HepG2 (cell line): ENCODE results near the gene CNP. TPM values are rescaled to one million over a fixed set of nuclear protein-coding genes. Genes with fewer than 3 reads are reported as not detected.

Experiments used
- ATF7-NPFF ChIP-seq: sonication (generic); formaldehyde crosslinking; IDR thresholded peaks from 2 replicates; pipeline ENCODE4 v1.8.1; 2023; ENCODE audit warnings: mild to moderate bottlenecking, low read depth, missing genetic modification reagents, moderate library complexity
- BATF2 ChIP-seq: sonication (generic); formaldehyde crosslinking; IDR thresholded peaks from 2 replicates; pipeline ENCODE4 v1.8.0; 2022; ENCODE audit warnings: mild to moderate bottlenecking, missing genetic modification reagents, moderate library complexity
- HIVEP1 ChIP-seq: sonication (generic); formaldehyde crosslinking; IDR thresholded peaks from 2 replicates; pipeline ENCODE4 v1.4.0; 2020; ENCODE audit warnings: mild to moderate bottlenecking, missing genetic modification reagents
- HMGXB4 ChIP-seq, 2 experiments: sonication (generic) in 1 of 2; formaldehyde crosslinking in 1 of 2; IDR thresholded peaks; 2 replicates each; pipeline versions ENCODE4 v1.4.0 to v1.6.1; 2018 to 2020; ENCODE audit warnings: missing genetic modification reagents in 2 of 2, borderline replicate concordance in 1 of 2, low read depth in 1 of 2, mild to moderate bottlenecking in 1 of 2, missing biosample characterization in 1 of 2
- KDM1A ChIP-seq: IDR thresholded peaks from 2 replicates; pipeline ENCODE4 v1.6.1; 2016; ENCODE audit warnings: missing compliant biosample characterization
- NCOA2 ChIP-seq: sonication (generic); formaldehyde crosslinking; IDR thresholded peaks from 2 replicates; pipeline ENCODE4 v1.8.0; 2022; ENCODE audit warnings: inconsistent platforms
- NFIC ChIP-seq: IDR thresholded peaks from 2 replicates; pipeline ENCODE4 v1.6.1; 2012; ENCODE audit warnings: mild to moderate bottlenecking, low read length, inconsistent platforms
- NFRKB ChIP-seq: fragments of 450-650 bp; IDR thresholded peaks from 2 replicates; pipeline ENCODE4 v1.6.1; 2017
- PRMT3 ChIP-seq: sonication (generic); formaldehyde crosslinking; IDR thresholded peaks from 2 replicates; pipeline ENCODE4 v1.8.1; 2022; ENCODE audit warnings: low read depth, mild to moderate bottlenecking, moderate library complexity, missing genetic modification reagents, borderline replicate concordance
- RBFOX2 ChIP-seq: fragments of 200-400 bp; formaldehyde crosslinking; IDR thresholded peaks from 2 replicates; pipeline ENCODE4 v1.6.1; 2017; ENCODE audit warnings: low read depth, mild to moderate bottlenecking, low read length
- ZFAT ChIP-seq: sonication (generic); formaldehyde crosslinking; conservative IDR thresholded peaks from 2 replicates; pipeline ENCODE4 v1.8.1; 2023; ENCODE audit warnings: missing genetic modification reagents, inconsistent platforms
- ZNF326 ChIP-seq: sonication (generic); formaldehyde crosslinking; IDR thresholded peaks from 2 replicates; pipeline ENCODE4 v1.4.0; 2020; ENCODE audit warnings: missing genetic modification reagents, borderline replicate concordance
- ZNF570 ChIP-seq: sonication (generic); formaldehyde crosslinking; IDR thresholded peaks from 2 replicates; pipeline ENCODE4 v1.4.0; 2020; ENCODE audit warnings: mild to moderate bottlenecking, missing genetic modification reagents, borderline replicate concordance
- ZNF614 ChIP-seq: IDR thresholded peaks from 2 replicates; pipeline ENCODE4 v1.6.1; 2018; ENCODE audit warnings: missing biosample characterization, missing genetic modification reagents, inconsistent platforms, borderline replicate concordance
- polyA plus RNA-seq, 8 experiments: library from polyadenylated mRNA; depleted of rRNA in 3 of 8; stranded (reverse) in 7 of 8; unstranded in 1 of 8; fragments of >200 nt; fragmentation: Illumina TruSeq in 4 of 8; extraction: Trizol in 4 of 8; gene quantifications; 2 replicates each; pipeline versions ENCODE4 v1.2.1 to v1.2.3, GENCODE V29; 2011 to 2016; ENCODE audit warnings: low read depth in 4 of 8, missing spikeins in 1 of 8, mixed read lengths in 1 of 8; ENCODE audit not compliant: insufficient read depth in 1 of 8
- total RNA-seq, 5 experiments: library from RNA; depleted of rRNA; stranded (reverse); fragments of >200 nt; fragmentation: Illumina TruSeq; extraction: Trizol; gene quantifications; 2 replicates each; pipeline ENCODE4 v1.2.3, GENCODE V29; 2016; ENCODE audit warnings: low read depth in 1 of 5
- TF ChIP-seq, protein P1 (sequence below): sonication (generic); formaldehyde crosslinking; IDR thresholded peaks from 2 replicates; pipeline ENCODE4 v1.8.0; 2022; ENCODE audit warnings: mild to moderate bottlenecking, missing genetic modification reagents, borderline replicate concordance
- TF ChIP-seq, protein P2 (sequence below): sonication (generic); formaldehyde crosslinking; IDR thresholded peaks from 2 replicates; pipeline ENCODE4 v1.4.0; 2020; ENCODE audit warnings: missing genetic modification reagents
- TF ChIP-seq, protein P3 (sequence below): sonication (generic); formaldehyde crosslinking; conservative IDR thresholded peaks from 2 replicates; pipeline ENCODE4 v1.4.0; 2020; ENCODE audit warnings: missing genetic modification reagents
- TF ChIP-seq, protein P4 (sequence below): sonication (generic); formaldehyde crosslinking; IDR thresholded peaks from 2 replicates; pipeline ENCODE4 v1.8.1; 2023; ENCODE audit warnings: mild to moderate bottlenecking, inconsistent platforms, moderate library complexity, missing genetic modification reagents, borderline replicate concordance
- TF ChIP-seq, protein P5 (sequence below): fragments of 450-650 bp; IDR thresholded peaks from 2 replicates; pipeline ENCODE4 v1.6.1; 2016

Gene CNP
- total and polyA plus RNA-seq, 2 of the 13 experiments (the other 11 are each of a cell fraction or from before 2014, with no cell fraction given) = 97.2 to 161 TPM

DNA sequence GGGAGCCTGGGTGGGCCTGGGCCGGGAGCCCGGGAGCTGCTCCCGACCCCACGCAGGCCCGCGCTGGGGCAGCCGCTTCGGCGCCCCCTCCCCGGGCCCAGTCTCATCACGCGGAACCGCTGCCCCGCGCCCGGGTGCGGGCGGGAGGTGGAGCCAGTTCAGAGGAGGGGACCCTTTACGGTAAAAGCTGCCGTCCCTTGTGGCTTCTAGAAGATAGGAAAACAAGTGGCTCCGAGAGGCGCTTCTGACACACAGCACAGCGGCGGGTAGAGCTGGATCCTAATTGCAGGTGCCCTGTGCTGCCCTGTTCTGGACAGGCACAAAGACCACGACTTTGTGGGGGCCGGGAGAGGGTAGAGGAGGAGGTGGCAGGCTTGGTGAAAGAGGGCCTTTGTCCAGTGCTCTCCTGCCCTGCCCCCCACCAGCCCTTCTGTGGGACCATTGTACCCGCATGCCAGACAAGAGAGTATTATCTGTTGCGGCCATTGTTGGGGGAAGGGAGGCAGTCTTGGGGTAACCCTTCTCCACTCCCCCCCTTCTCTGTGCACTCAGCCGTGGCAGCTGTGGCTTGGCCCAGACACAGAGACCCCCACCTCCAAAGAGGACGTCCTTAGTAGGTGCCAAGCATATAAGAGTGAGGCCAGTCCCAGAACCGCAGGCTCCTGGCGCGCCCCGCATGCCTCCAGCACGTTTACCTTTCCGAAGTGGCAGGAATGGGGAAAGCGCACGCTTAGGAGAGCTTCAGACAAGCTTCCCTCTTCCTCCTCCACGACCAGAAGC is 736 bp downstream of the CNP start (continued):
- peak; percentile 78; the same call in 1 of the 2 replicates for TF ChIP-seq BATF2 (CRISPR knock-in tag)
- TF ChIP-seq KDM1A (CRISPR knock-in tag) = peak; percentile 69; the same call in 1 of the 2 replicates
- no peak; a peak in 1 of 4 replicates for TF ChIP-seq HMGXB4 (CRISPR knock-in tag; IDR thresholded peaks at IDR 0.05; ENCODE audit: borderline replicate concordance in 1 of 2, low read depth in 1 of 2)
- TF ChIP-seq PRMT3 (CRISPR knock-in tag) = no peak
- TF ChIP-seq ZNF326 (CRISPR knock-in tag) = no peak
- TF ChIP-seq, protein P1, sequence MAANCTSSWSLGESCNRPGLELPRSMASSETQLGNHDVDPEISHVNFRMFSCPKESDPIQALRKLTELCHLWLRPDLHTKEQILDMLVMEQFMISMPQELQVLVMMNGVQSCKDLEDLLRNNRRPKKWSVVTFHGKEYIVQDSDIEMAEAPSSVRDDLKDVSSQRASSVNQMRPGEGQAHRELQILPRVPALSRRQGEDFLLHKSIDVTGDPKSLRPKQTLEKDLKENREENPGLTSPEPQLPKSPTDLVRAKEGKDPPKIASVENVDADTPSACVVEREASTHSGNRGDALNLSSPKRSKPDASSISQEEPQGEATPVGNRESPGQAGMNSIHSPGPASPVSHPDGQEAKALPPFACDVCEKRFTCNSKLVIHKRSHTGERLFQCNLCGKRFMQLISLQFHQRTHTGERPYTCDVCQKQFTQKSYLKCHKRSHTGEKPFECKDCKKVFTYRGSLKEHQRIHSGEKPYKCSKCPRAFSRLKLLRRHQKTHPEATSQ (CRISPR knock-in tag) = no peak
- TF ChIP-seq, protein P2, sequence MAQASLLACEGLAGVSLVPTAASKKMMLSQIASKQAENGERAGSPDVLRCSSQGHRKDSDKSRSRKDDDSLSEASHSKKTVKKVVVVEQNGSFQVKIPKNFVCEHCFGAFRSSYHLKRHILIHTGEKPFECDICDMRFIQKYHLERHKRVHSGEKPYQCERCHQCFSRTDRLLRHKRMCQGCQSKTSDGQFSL (CRISPR knock-in tag) = 0 out of 2 replicates have a peak, but pooled peaks have one; percentile 64
- TF ChIP-seq, protein P3, sequence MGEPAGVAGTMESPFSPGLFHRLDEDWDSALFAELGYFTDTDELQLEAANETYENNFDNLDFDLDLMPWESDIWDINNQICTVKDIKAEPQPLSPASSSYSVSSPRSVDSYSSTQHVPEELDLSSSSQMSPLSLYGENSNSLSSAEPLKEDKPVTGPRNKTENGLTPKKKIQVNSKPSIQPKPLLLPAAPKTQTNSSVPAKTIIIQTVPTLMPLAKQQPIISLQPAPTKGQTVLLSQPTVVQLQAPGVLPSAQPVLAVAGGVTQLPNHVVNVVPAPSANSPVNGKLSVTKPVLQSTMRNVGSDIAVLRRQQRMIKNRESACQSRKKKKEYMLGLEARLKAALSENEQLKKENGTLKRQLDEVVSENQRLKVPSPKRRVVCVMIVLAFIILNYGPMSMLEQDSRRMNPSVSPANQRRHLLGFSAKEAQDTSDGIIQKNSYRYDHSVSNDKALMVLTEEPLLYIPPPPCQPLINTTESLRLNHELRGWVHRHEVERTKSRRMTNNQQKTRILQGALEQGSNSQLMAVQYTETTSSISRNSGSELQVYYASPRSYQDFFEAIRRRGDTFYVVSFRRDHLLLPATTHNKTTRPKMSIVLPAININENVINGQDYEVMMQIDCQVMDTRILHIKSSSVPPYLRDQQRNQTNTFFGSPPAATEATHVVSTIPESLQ (CRISPR knock-in tag) = no peak
- no peak; the same call in 1 of the 2 replicates for TF ChIP-seq ZFAT
- TF ChIP-seq, protein P4, sequence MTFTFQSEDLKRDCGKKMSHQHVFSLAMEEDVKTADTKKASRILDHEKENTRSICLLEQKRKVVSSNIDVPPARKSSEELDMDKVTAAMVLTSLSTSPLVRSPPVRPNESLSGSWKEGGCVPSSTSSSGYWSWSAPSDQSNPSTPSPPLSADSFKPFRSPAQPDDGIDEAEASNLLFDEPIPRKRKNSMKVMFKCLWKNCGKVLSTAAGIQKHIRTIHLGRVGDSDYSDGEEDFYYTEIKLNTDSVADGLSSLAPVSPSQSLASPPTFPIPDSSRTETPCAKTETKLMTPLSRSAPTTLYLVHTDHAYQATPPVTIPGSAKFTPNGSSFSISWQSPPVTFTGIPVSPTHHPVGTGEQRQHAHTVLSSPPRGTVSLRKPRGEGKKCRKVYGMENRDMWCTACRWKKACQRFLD (CRISPR knock-in tag) = no peak
- peak; percentile 88 for TF ChIP-seq RBFOX2
- no peak for TF ChIP-seq ZNF614 (CRISPR knock-in tag)
- TF ChIP-seq ATF7-NPFF (CRISPR knock-in tag) = no peak
- TF ChIP-seq ZNF570 (CRISPR knock-in tag) = no peak
- TF ChIP-seq NCOA2 (CRISPR knock-in tag) = no peak; the same call in 1 of the 2 replicates
- peak; percentile 26; the same call in 1 of the 2 replicates for TF ChIP-seq HIVEP1 (CRISPR knock-in tag)
- TF ChIP-seq NFRKB = no peak
- TF ChIP-seq NFIC = no peak; the same call in 1 of the 2 replicates
- TF ChIP-seq, protein P5, sequence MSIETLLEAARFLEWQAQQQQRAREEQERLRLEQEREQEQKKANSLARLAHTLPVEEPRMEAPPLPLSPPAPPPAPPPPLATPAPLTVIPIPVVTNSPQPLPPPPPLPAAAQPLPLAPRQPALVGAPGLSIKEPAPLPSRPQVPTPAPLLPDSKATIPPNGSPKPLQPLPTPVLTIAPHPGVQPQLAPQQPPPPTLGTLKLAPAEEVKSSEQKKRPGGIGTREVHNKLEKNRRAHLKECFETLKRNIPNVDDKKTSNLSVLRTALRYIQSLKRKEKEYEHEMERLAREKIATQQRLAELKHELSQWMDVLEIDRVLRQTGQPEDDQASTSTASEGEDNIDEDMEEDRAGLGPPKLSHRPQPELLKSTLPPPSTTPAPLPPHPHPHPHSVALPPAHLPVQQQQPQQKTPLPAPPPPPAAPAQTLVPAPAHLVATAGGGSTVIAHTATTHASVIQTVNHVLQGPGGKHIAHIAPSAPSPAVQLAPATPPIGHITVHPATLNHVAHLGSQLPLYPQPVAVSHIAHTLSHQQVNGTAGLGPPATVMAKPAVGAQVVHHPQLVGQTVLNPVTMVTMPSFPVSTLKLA = no peak
